HG02981 (cell line): ENCODE data around the gene ARMCX5.

Experiments used
- ATAC-seq: cut with Tn5 transposase; IDR thresholded peaks from one replicate; pipeline ENCODE4 v1.9.1; 2021; ENCODE audit warnings: mild to moderate bottlenecking, moderate library complexity; ENCODE audit not compliant: unreplicated experiment

ARMCX5 gene

DNA sequence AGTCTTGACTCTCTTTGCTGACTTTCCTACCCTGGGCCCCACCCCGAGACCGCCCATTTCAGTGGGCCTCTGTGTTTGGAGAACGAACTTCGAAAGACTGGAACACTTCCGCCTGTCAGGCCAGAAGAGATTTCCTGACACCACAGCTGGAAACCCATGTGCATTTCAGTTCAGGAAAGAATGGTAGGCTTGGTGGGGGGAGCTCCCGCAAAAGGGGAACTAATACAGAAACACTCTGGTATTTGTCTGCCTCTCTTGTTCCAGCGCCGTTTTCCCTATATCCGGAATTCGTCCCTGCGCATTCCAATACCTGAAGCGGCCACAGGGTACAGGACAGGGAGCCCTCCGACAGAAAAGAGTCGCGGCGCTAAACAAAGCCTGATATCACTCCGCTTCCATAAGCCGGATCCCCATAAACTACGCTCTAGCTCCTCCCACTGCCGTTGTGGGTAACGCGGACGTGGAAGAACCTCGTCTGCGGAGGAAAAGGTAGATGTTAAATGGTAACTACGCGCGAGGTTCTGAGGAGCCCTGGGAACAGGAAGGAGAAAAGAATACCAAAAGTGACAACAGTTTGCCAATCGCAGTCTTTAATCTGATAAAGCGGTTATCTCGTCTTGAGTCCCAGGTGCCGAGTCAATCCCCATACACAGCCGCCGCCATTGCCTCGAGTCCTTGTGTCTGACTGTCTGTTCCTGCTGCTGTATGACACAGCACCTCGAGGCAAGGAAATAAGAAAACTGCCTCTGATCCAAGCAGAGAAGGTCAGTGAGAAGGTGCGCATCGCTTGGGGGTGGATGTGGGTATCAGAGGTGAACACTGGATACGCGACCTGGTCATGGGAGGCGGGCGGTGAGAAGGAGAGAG, at the start of gene ARMCX5:
Gene ARMCX5, plus strand, starts transcription at position 432 of the 867 bp plus-strand sequence. CDS start 2,627 bp downstream, outside the sequence.
- ATAC-seq: peak; percentile 92

DNA sequence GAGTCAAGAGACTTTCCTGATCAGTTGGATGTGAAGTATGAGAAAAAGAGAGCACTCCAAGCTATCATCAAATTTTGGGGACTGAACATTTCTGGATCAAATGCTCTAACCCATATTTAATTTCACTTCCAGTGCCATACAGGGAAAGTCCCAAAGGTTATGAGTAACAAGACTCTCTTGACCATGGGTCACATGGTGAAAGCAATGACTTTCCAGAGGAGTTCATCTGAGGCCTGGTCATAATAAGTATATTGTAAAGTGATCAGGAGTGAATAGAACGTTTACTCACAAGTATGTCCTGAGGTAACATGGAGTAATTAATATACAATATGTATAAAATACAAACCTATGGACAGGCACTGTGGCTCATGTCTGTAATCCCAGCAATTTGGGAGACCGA, 40.7 kb upstream of the ARMCX5 start:
- no peak for ATAC-seq

DNA sequence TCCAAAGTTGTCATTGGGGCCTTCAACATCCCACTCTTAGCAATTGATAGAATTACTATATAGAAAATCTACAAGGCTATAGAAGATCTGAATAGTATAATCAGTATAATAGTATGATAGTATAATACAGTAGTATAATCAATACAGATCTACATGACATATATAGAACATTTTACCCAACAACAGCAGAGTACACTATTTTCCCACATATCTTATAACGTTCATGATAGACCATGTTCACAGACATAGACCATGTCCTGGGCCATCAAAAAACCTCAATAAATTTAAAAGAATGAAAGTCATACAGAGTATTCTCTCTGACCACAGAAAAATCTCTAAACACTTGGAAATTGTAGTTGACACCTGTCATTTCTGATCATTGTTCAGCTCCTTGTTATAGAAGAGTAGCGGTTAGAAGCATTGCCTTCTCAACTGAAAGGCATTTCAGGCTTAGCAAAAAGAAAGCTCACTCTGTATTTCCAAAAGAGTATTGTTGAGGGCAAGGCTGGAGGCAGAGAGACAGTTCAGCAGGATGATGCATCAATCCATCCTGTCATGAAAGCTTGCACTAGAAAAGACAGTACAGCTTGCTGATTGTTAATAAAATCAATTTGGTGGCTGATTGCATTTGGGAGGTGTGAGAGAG, 38.8 kb upstream of the ARMCX5 start:
- ATAC-seq: no peak

DNA sequence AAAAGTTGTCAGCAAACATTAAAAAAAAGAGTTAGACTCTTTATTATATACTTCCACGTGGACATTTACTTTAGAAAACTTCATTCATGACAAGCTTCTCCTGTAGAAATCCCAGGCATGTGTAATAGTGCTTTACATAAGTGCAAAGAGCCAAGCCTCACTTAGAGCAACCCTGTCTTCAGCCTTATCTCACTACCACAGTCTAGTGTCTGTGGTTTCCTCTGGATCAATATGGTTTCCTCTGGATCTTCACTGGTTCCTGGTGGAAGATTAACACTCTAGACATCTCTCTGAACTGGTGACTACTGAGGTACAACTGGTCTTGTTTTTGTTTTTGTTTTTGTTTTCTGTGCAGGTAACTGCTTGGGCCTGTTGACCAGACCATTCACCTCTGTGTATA, 18.4 kb upstream of the ARMCX5 start:
- ATAC-seq: no peak

DNA sequence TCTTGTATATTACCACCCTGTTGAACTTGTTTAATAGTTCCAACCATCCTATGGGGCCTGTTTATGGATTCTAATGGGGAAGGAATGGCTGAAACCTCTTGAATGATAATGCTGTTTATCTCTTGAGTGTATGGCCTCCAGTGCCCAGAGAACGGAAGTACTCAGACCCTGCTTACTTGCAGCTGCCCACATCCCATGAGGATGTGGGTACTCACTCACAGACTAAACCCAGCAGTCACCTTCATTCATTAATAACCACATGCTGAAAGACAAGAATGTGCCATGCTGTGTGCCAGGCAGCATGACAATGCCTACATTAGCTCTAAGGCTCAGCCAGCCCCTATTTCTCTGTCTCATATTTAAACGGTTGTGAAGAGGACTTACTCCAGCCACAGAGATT, 5.9 kb upstream of the ARMCX5 start:
- ATAC-seq: no peak

DNA sequence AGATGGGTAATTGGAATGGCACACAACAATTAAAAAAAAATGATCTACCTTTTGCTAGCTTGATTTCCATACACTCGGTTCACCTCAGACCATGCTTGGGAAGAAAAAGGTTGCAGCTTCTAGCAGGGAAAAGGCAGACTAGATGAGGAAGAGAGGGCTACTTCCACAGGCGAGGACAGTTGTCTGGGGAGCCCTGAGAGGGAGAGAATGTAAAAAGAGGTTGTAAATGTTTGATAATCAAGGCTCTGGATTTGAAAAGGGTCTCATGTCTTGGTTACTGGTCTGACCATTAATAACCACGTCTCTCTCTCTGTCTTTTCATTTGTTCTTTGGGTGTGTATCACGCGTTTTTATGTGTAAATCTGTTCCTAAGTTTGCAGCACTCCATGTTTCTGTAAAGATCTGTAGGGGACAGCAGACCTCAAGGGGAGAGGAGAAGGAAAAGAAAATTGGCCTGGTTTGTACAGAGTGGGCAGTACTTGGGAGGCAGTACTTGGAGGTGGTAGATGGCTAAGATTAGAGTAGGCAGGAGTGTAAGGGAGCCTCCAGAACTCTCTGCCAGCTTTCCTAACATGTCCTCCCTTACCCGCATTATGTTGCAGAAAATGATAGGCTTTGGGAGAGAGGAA, 750 bp downstream of the ARMCX5 start:
- ATAC-seq: peak; percentile 4

DNA sequence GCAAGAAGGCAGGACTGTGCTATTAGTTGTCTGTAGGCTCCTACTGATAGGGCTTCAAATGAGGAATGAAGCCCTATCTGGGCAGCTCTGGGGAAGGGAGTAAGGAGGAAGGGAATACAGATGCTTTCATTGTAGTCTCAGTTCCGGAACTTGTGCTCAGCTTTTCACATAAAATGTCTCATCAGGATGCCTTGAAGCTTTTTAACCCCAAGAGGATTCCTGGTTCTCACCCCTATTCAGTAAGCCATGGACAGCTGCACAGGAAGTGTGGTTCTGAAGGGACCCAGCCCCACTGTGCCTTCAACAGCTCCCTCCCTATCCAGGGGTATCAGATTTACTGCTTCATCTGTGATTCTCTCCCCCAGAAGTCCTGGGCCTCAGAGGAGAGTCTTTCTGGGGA, 5.0 kb downstream of the ARMCX5 start:
- no peak for ATAC-seq

DNA sequence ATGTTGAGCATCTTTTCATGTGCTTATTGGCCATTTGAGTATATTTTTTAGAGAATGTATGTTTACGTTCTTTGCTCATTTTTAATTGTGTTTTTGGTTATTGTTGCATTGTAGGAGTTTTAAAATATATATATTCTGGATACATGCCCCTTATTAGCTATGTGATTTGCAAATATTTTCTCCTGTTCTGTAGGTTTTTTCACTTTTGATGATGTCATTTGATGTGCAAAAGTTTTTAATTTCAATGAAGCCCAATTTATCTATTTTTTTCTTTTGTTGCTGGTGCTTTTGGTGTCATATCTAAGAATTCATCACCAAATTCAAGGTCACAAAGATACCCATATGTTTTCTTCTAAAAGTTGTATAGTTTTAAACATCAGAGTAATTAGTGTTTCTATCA, 6.8 kb downstream of the ARMCX5 start:
- no peak for ATAC-seq

DNA sequence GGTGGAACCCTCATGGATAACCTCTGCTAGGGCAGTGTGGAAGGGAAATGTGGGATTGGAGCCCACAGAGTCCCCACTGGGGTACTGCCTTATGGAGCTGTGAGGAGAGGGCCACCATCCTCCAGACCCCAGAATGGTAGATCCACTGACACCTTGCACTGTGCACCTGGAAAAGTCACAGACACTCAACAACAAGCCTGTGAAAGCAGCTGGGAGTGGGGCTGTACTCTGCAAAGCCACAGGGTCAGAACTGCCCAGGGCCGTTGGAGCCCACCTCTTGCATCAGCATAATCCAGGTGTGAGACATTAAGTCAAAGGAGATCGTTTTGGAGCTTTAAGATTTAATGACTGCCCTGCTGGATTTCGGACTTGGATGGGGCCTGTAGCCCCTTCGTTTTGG, 11.6 kb downstream of the ARMCX5 start:
- no peak for ATAC-seq

DNA sequence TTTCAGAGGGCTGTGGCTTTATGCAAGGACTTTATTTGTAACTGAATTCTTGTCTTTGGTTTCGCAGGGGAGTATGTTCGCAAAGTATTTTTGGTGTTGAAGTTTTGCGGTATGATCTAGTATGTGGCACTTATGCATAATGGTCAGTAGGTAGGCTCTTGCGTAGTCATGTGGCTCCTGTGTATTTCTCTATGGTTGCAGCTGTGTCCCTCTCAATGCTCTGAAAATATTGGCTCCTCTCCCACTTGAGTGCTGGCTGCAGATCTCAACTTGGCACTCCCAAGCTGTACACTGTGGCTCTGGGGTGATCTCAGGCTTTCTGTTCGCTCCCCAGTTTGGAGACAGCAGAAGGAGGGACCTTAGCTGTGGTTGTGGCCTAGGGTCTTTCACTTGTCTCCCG, 24.8 kb downstream of the ARMCX5 start:
- no peak for ATAC-seq

DNA sequence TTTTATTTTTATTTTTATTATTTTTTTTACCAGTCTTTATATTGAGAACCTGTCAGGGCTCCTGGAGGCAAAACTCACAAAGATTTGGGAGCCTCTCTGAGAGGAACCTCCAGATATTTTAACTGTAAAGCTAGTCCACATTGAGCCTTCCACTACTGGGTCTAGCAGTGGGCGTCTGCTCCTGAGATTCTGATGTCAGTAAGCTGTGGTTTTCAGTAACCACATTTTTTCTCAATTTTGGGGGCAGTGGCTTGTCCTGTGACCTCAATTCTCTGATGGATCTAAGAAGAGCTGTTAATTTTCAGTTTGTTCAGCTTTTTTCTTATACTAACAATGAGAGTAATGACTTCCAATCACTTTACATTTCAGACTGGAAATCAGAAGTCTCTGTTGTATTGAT, 28.3 kb downstream of the ARMCX5 start:
- no peak for ATAC-seq

DNA sequence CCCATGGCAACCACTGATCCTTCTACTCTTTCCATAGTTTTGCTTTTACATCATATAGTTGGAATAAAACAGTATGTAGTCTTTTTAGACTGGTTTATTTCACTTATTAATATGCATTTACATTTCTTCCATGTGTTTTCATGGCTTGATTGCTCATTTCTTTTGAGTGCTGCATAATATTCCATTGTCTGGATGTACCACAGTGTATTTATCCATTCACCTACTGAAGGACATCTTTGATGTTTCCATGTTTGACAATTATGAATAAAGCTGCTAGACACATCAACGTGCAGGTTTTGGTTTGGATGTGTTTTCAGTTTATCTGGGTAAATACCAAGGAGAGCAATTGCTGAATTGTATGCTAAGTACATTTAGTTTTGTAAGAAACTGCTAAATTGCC, 38.2 kb downstream of the ARMCX5 start:
- no peak for ATAC-seq

DNA sequence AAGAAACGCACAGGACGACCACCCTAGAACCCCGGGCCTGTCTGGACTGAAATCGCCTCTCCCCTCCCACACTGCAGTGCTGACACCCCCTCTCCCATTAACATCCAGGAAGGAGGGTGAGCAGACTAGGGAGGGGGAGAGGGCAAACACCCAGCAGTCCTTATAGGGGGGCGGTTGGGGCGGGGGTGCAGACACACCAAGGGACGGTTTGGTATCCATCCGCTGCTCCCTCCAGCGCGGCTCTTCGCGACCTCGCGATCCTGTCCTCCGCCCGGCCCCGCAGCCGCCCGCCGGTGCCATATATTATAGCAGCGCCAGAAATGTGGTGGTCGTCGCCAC, 51.6 kb downstream of the ARMCX5 start:
- ATAC-seq: peak; percentile 20

DNA sequence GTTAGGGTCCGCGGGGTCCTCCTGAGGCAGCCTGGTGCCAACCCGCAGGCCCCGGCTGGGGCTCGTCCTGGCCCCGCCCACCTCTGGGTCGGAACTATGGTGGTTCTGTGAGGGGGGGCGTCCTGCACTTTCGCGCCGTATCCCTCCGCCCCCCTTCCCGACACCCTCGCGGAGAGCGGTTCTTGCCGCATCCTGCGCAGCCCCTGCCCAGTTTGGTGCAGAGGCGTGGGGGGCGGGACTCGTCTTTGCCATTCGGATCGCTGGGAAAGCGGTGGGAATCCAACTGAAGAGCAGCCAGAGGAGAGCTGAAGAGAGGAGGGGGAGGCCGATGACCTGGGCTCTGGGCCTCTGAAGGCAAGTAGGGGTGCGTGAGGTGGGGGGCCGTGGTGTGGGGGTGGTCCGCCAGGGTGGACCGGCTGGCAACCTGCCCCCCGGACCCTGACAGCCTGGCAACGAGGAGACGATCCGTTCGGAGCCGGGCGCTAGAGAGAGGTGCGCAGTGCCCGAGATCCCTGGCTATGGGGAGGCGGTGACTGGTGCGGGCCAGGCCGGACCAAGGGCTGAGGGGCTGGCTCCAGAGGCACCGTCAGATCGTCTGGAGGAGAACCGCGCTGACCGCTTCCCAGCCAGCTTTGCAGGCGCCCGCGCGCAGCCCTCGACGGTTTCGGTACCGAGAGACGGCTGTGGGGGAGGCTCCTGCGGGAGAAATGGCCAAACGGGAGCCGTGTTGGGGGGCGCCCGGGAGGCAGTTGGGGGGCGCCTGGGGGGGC, 52.1 kb downstream of the ARMCX5 start, which contains the start of gene GPRASP1:
Gene GPRASP1, plus strand, starts transcription at position 242 of the 770 bp plus-strand sequence. CDS start 2,431 bp downstream, outside the sequence.
- ATAC-seq: peak; percentile 54

DNA sequence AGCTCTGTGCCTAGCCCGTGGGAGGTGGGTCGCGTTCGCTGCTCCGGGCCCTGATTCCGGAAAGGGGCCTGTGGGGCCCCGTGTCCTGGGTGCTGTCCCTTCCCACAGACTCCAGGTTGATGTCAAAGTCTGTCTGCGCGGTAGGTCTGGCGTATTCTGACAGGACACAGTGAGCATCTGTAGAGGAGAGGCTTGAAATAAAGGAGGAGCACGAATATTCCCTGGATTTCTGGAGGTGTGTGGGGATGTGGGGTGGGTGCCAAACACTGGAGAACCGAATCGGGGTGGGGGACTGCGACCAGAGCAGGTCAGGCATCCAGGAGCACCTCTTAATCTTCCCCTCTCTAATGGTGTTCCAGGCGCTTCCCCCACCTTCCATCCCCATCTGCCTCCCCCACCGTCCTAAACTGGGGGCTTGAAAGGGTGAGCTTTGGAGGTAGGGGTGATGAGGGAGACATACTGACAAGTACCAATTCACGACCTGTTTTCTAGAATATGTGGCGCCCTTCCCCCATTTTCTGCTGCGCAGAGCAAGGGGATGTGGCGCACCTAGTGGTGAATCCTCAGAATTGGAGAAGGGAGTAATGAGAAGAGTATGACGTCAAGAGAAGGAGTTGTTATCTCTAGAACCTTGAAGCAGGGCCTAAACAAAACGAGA, 52.8 kb downstream of the ARMCX5 start:
- peak; percentile 7 for ATAC-seq
